ENCODE measurements around the gene GNG7.
"Not testable (repeated sequence)": the region's sequence is repeated elsewhere in the genome, so short reads cannot be mapped to it uniquely, and the experiment has no call there.

The GNG7 gene

GRCh38 chr19:2726904-2727639 lies 24.6 kb upstream of the GNG7 start:
- no peak for DNase-seq

- no peak for DNase-seq
These were observed 23.8 kb upstream of the GNG7 start for GRCh38 chr19:2726160-2726855.

GRCh38 chr19:2724148-2724557 lies 21.7 kb upstream of the GNG7 start:
- DNase-seq, result no peak

GRCh38 chr19:2723747-2724146 lies 21.3 kb upstream of the GNG7 start:
- no peak for DNase-seq

GRCh38 chr19:2723345-2723715 lies 20.8 kb upstream of the GNG7 start:
- no peak for DNase-seq

- no peak for DNase-seq
These were observed 20.2 kb upstream of the GNG7 start for GRCh38 chr19:2722541-2723344.

GRCh38 chr19:2721570-2722540 lies 19.4 kb upstream of the GNG7 start:
- no peak for DNase-seq

- DNase-seq, result no peak
These were observed 18.5 kb upstream of the GNG7 start, which contains the start of gene DIRAS1 for GRCh38 chr19:2720777-2721569. Gene DIRAS1, minus strand, starts transcription at chr19:2721372. Its CDS starts 3,566 bp downstream, at chr19:2717806.

GRCh38 chr19:2719920-2720776 lies 17.7 kb upstream of the GNG7 start:
- DNase-seq, result no peak

- DNase-seq, result no peak
These were observed 16.8 kb upstream of the GNG7 start for GRCh38 chr19:2719232-2719735.

GRCh38 chr19:2717638-2718541 lies 15.4 kb upstream of the GNG7 start:
- DNase-seq, result no peak

- DNase-seq, result no peak
These were observed 14.5 kb upstream of the GNG7 start for GRCh38 chr19:2716722-2717637.

- no peak for DNase-seq
These were observed 13.8 kb upstream of the GNG7 start for GRCh38 chr19:2716275-2716650.

GRCh38 chr19:2715470-2716274 lies 13.2 kb upstream of the GNG7 start:
- DNase-seq, result no peak

- no peak for DNase-seq
These were observed 12.2 kb upstream of the GNG7 start for GRCh38 chr19:2714531-2715269.

- DNase-seq, result not testable (repeated sequence)
These were observed 11.6 kb upstream of the GNG7 start for GRCh38 chr19:2714102-2714501.

Measured in central memory CD4-positive, alpha-beta T cell (primary cell).